CD1c-positive myeloid dendritic cell (primary cell): ENCODE measurements around the gene INVS.

Experiments used
- DNase-seq: peaks from one replicate; pipeline ENCODE4 v3.0.0-alpha.2; 2016; ENCODE audit errors: extremely low spot score

INVS gene

GRCh38 chr9:100277166-100277979, 178.3 kb downstream of the INVS start:
- DNase-seq, result no peak

GRCh38 chr9:100281066-100281465, 182.0 kb downstream of the INVS start:
- no peak for DNase-seq

DNA sequence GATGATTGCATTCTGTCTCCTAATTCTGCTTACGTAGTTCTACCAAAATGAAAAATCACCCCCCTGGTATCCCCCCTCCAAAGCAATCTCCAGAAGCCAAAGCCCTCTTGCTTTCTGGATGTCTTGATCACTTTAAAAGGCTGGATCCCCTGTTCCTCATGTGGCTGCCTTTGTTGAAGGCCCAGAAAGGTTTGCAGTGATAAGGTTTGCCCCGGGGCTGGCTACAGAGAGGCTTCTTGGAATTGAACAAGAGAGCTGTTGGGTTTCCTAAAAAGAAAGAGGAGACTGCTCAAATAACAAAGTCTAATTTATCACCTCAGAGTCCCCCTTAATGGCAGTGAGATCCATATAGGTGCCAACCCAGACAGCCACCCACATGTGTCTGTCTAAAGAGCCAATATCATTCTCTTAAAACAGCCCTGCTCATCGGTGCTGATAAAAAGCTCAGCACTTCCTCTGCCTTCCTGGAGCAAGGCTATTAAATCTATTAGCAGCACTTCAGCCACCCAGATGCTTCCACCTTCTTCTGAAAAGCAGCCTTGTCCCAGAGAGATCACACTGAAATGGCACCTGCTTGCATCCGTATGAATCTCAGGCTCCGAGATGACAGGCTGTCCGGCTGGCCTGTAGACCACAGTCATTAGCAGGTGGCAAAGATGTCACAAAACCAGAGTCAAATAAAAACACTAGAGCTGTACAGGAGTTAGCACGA, 182.8 kb downstream of the INVS start:
- no peak for DNase-seq

DNA sequence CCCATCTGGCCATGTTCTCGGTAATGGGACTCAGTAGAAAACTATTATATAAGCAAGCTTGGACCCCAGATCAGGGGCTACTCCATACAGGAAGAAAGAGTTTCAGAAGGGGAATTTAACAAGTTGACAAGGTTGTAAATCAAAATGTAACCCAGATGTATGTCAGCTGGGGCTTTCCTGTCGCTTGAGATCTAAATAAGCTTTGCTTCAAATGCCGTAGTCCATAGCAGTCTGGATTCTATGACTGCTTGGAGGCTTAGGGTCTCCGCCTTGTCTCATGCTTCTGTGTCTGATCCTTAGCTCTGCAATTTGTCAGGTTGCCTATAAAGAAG, 183.3 kb downstream of the INVS start:
- DNase-seq, result no peak

DNA sequence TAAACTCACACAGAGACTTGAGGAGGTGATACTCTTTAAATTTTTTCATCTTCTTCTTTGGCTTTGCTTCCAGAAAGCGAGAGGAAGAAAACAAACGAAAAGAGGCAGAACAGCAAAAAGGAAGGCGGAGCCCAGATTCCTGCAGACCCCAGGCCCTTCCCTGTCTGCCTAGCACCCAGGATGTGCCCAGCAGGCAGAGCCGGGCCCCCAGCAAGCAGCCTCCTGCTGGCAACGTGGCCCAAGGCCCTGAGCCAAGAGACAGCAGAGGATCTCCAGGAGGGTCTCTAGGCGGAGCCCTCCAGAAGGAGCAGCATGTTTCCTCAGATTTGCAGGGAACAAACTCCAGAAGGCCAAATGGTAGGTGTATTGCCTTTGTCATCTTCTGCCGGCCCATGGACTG, 185.2 kb downstream of the INVS start:
- DNase-seq, result no peak

GRCh38 chr9:100285080-100285479, 186.0 kb downstream of the INVS start:
- no peak for DNase-seq

DNA sequence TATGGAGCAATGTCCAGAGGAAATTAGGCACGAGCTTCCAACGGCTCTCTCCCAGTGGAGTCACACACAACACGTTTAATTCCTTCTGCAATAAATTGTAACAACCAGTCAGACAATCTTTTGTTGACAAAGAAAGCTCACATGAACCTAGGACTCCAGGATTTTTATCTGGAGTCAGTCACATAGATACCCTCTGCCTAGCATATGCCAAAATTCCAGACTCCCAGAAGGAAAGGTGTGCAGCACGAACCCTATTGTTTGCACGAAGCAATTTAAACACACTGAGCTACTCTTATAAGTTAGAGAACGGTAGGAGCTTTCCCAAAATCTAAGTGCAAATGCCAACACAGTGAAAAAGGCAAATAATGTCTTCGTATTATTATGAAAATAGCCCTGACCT, 186.6 kb downstream of the INVS start:
- DNase-seq, result no peak

DNA sequence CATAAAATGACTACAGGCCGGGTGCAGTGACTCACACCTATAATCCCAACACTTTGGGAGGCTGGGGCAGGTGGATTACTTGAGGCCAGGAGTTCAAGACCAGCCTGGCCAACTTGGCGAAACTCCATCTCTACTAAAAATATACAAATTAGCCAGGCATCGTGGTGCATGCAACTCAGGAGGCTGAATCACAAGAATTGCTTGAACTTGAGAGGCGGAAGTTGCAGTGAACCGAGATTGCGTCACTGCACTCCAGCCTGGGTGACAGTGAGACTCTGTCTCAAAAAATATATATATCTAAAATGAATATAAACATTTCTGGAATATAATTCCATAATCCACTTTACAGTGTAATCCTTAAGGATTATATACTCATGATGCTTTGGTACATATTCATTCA, 187.2 kb downstream of the INVS start:
- DNase-seq, result no peak

DNA sequence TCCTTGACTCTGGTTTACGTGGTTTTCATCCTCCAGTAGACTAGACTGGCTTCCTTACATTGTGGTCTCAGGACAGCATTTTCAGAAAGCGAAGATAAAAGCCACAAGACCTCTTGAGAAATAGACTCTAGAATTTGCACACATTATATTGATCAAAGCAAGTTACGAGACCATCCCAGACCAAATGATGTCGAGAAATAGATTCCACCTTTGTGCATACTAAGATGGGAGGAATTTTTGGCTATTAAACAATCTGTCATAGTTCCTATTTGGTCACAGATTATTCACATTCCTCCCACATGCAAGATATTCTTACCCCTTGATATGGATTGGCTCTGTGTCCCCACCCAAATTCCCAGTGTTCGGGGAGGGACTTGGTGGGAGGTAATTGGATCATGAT, 188.1 kb downstream of the INVS start:
- no peak for DNase-seq

- DNase-seq, result no peak
Measured at GRCh38 chr9:100290714-100291113, 191.7 kb downstream of the INVS start.

GRCh38 chr9:100292414-100292813, 193.4 kb downstream of the INVS start:
- DNase-seq, result no peak

DNA sequence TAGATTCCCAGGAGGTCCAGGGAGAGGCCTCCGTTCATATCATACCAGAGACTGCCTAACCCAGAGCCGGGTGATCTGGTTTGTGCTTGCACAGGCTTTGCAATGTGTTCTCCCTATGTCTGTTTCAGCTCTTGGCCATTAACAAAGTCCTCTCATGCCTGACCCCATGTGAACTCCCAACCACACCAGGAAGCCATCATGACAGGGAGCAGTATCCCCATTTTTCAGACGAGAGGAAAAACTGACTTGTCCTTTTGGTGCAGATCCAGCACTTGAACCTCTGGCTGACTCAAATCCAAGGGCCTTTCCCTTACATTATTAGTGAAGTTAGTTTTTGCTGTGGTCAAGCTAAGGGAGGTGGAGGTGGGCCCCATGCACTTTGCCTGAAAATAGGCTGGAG, 195.3 kb downstream of the INVS start:
- no peak for DNase-seq

DNA sequence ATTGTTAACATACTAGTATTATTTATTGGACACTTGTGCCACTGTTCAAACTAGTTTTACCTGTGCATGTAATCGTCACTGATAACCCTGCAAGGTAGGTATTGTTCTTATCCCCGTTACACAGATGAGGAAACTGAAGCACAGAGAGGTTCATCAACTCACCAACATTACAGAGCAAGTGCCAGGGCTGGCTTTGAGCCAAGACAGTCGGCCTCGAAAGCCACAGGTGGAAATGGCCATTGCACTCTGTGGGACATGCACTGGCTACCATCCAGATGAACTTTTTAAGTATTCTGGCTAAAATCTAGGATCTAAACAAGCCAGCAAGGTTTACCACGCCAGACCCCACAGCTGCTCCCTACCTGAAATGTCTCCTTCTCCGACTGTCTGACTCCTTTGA, 195.8 kb downstream of the INVS start:
- DNase-seq, result no peak

DNA sequence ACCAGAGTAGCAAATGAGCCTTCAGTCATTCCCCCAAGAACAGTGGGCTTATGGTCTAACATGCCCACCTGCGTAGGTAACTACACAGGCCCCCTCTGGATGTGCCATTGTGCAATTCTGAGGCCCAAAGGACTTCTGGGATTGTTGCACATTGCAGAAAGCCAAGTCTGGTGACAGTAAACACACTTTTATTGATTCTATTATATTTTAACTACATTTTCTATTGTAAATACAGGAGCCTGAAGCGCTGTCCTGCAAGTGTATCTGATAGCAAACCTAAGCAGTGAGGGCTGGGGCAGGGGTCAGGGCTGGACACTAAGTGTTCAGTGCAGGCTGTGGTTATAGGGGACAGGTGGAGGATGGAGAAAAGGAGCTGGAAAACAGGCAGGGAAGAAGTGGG, 196.2 kb downstream of the INVS start:
- DNase-seq, result no peak

GRCh38 chr9:100296407-100296806, 197.4 kb downstream of the INVS start:
- no peak for DNase-seq

DNA sequence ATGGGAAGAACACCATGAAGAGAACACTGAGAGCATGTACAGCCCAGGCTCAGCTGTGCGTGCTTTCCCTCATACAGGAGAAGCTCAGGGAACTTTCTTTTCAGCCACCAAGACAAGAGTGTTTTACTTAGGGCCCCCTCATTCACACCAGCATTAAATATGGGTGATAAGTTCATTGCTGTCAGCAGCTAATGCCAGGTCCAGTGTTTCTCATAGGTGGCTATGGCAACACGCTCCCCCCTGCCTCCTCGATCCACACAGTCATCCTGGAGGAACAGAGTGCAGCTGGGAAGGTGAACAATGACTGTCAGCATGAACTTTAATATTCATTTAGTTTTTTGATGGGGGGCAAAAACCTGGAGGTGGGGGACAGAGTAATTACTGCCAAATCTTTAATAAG, 199.3 kb downstream of the INVS start:
- DNase-seq, result no peak

GRCh38 chr9:100303747-100304146, 204.7 kb downstream of the INVS start:
- DNase-seq, result no peak

DNA sequence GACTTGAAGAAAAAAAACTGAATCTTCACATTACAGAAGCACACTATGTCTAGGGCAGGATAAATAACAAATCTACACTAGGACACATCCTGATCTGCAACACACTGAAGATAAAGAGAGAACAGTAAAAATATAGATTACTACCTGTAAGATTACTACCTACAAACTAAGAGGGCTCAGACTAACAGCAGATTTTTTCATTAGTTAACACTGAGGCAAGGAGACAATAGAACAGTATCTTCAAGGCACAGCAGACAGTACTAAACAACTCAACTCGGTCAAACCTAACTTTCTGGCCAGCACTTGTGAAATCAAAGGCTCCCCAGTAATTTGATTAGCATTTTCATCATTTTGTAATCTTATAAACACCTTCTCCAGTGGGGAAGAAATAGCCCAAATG, 207.2 kb downstream of the INVS start:
- no peak for DNase-seq

- no peak for DNase-seq
Measured at GRCh38 chr9:100307080-100307479, 208.0 kb downstream of the INVS start.

GRCh38 chr9:100308965-100309564, 210.0 kb downstream of the INVS start:
- no peak for DNase-seq

DNA sequence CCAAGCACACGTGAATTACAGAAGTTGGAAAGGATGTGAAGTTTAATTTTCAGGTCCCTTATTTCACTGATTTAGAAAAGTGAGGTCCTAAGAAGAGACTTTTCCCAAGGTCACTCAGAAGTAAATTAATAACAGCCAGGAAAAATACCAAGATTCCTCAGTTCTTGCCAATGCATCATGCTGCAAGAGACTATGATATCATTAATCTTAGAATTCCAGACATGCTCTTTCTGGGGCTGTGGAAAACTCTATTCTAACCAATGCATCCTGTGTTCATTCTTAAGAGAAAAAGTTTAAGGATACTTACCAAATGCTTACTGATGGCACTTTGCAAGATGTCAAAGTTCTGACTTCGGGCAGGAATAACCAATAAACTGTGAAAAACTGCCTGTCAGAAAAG, 210.9 kb downstream of the INVS start:
- no peak for DNase-seq

DNA sequence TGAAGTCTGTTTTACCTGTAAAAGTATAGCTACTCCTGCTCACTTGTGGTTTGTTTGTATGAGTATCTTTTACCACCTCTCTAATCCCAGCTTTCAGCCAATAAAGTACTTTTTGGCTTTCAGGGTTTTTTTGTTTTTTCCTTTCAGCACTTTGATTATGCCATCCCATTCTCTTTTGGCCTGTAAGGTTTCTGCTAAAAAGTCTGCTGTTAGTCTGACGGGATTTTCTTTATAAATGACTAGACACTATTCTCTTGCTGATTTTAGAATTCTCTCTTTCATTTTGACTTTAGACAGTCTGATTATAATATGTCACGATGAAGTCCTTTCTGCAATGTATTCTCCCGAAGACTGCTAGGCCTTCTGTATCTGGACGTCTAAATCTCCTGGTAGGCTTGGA, 216.5 kb downstream of the INVS start:
- no peak for DNase-seq

DNA sequence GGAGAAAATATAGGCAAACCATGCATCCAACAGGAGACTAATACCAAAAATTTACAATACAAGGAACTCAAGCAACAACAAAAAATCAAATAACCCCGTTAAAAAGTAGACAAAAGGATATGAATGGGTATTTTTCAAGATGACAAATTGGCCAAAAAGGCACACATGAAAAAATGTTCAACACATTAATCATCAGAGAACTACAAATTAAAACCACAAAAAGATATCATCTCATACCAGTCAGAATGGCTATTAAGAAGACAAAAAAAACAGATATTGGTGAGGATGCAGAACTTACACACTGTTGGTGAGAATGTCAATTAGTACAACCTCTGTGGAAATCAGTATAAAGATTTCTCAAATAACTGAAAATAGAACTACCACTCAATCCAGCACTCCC, 218.7 kb downstream of the INVS start:
- no peak for DNase-seq
